Measurements from ENCODE around the gene SLC35F3. TPM values are rescaled to one million over a fixed set of nuclear protein-coding genes. Genes with fewer than 3 reads are reported as not detected.

Gene SLC35F3
- total RNA-seq, 1 experiment from 2014 or later: 19.1 TPM

DNA sequence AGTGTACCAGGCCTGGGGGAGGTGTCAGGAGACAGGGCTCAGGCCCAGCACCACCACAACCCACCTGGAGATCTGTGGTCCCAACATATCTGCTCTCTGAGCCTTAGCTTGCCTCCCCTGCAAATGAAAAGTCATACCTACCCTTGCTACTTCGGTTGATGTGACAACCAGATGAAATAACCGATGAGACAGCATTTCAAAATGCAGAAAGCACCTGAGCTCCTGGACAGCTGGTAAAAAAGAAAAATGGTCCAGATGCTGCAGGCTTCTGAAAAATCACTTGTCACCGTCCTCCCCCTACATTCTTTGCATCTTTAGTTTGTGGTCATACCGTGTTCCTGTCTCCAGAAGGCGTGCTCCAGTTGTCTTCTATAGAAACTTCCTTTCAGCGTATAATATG, 416.8 kb downstream of the SLC35F3 start:
- H3K36me3 ChIP-seq (ENCODE audit: control insufficient read depth, insufficient read depth, low read length): no peaks in the 10 kb centered on the region
- intact Hi-C loops (cut with micrococcal nuclease; ENCODE audit: unreplicated experiment) (no loop called here), in situ Hi-C loops (cut with HindIII; ENCODE audit: low pct_unique_long_range_greater_than_20kb, low sequenced_read_pairs) (no loop called here)
- no peaks in the 10 kb centered on the region for H3K4me1 ChIP-seq (ENCODE audit: control insufficient read depth, insufficient read depth, low read length)
- H3K27me3 ChIP-seq (ENCODE audit: control insufficient read depth, insufficient read depth, low read length): no peaks in the 10 kb centered on the region
- ChIA-PET POLR2A (no interaction called here), CTCF (no interaction called here)
- no peak overlapping the region for H3K4me3 ChIP-seq (ENCODE audit: low read depth in 2 of 2, low read length in 2 of 2)
- DNase-seq (ENCODE audit: low read depth, low spot score) (no peak), ATAC-seq (no peak)
- H3K27ac ChIP-seq (ENCODE audit: low read length): no peak overlapping the region
- no TSS peak for BruUV-seq (replicated peaks)
- TF ChIP-seq SIN3A (IDR thresholded peaks at IDR 0.05; ENCODE audit: borderline replicate concordance, insufficient read depth, low read depth, low read length): no peak
- no peak for TF ChIP-seq TCF7L2 (IDR thresholded peaks at IDR 0.05; ENCODE audit: low read depth, low read length)
- TF ChIP-seq, protein P1, sequence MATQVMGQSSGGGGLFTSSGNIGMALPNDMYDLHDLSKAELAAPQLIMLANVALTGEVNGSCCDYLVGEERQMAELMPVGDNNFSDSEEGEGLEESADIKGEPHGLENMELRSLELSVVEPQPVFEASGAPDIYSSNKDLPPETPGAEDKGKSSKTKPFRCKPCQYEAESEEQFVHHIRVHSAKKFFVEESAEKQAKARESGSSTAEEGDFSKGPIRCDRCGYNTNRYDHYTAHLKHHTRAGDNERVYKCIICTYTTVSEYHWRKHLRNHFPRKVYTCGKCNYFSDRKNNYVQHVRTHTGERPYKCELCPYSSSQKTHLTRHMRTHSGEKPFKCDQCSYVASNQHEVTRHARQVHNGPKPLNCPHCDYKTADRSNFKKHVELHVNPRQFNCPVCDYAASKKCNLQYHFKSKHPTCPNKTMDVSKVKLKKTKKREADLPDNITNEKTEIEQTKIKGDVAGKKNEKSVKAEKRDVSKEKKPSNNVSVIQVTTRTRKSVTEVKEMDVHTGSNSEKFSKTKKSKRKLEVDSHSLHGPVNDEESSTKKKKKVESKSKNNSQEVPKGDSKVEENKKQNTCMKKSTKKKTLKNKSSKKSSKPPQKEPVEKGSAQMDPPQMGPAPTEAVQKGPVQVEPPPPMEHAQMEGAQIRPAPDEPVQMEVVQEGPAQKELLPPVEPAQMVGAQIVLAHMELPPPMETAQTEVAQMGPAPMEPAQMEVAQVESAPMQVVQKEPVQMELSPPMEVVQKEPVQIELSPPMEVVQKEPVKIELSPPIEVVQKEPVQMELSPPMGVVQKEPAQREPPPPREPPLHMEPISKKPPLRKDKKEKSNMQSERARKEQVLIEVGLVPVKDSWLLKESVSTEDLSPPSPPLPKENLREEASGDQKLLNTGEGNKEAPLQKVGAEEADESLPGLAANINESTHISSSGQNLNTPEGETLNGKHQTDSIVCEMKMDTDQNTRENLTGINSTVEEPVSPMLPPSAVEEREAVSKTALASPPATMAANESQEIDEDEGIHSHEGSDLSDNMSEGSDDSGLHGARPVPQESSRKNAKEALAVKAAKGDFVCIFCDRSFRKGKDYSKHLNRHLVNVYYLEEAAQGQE (IDR thresholded peaks at IDR 0.05; ENCODE audit: insufficient read depth in 1 of 2, low read depth in 2 of 2, low read length in 1 of 2): no peak
- TF ChIP-seq, protein P2, sequence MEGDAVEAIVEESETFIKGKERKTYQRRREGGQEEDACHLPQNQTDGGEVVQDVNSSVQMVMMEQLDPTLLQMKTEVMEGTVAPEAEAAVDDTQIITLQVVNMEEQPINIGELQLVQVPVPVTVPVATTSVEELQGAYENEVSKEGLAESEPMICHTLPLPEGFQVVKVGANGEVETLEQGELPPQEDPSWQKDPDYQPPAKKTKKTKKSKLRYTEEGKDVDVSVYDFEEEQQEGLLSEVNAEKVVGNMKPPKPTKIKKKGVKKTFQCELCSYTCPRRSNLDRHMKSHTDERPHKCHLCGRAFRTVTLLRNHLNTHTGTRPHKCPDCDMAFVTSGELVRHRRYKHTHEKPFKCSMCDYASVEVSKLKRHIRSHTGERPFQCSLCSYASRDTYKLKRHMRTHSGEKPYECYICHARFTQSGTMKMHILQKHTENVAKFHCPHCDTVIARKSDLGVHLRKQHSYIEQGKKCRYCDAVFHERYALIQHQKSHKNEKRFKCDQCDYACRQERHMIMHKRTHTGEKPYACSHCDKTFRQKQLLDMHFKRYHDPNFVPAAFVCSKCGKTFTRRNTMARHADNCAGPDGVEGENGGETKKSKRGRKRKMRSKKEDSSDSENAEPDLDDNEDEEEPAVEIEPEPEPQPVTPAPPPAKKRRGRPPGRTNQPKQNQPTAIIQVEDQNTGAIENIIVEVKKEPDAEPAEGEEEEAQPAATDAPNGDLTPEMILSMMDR (IDR thresholded peaks at IDR 0.05): no peak
- TF ChIP-seq POLR2AphosphoS5 (IDR thresholded peaks at IDR 0.05; ENCODE audit: low read depth, low read length): no peak
- no peaks in the 10 kb centered on the region for H3K9me3 ChIP-seq (ENCODE audit: control insufficient read depth, insufficient read depth, low read depth, low read length)

DNA sequence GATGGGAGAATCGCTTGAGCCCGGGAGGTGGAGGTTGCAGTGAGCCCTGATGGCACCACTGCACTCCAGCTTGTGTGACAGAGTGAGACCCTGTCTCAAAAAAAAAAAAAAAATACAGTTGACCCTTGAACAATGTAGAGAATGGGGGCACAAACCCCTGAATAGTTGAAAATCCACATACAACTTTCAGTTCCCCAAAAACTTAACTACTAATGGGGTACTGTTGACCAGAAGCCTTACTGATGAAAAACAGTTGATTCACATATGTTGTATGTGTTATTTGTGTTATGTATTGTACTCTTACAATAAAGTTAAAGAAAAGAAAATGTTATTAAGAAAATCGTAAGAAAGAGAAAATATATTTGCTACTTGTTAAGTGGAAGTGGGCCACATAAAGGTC, 417.6 kb downstream of the SLC35F3 start:
- TF ChIP-seq, protein P1 (IDR thresholded peaks at IDR 0.05; ENCODE audit: insufficient read depth in 1 of 2, low read depth in 2 of 2, low read length in 1 of 2): no peak
- TF ChIP-seq TCF7L2 (IDR thresholded peaks at IDR 0.05; ENCODE audit: low read depth, low read length) (no peak), POLR2AphosphoS5 (IDR thresholded peaks at IDR 0.05; ENCODE audit: low read depth, low read length) (no peak), SIN3A (IDR thresholded peaks at IDR 0.05; ENCODE audit: borderline replicate concordance, insufficient read depth, low read depth, low read length) (no peak)
- TF ChIP-seq, protein P2 (IDR thresholded peaks at IDR 0.05): no peak
- Histone ChIP-seq H3K4me1 (ENCODE audit: control insufficient read depth, insufficient read depth, low read length) (no peaks in the 10 kb centered on the region), H3K4me3 (ENCODE audit: low read depth in 2 of 2, low read length in 2 of 2) (no peak overlapping the region), H3K27ac (ENCODE audit: low read length) (no peak overlapping the region), H3K27me3 (ENCODE audit: control insufficient read depth, insufficient read depth, low read length) (no peaks in the 10 kb centered on the region), H3K36me3 (ENCODE audit: control insufficient read depth, insufficient read depth, low read length) (no peaks in the 10 kb centered on the region), H3K9me3 (ENCODE audit: control insufficient read depth, insufficient read depth, low read depth, low read length) (no peaks in the 10 kb centered on the region)
- ATAC-seq: no peak
- POLR2A ChIA-PET: no interaction called here
- in situ Hi-C loops (cut with HindIII; ENCODE audit: low pct_unique_long_range_greater_than_20kb, low sequenced_read_pairs): no loop called here
- no TSS peak for BruUV-seq (replicated peaks)
- CTCF ChIA-PET: no interaction called here
- intact Hi-C loops (cut with micrococcal nuclease; ENCODE audit: unreplicated experiment): no loop called here
- DNase-seq (ENCODE audit: low read depth, low spot score): no peak
